GM12873 (cell line): ENCODE measurements around the gene THADA.

Source experiments
- CTCF ChIP-seq: IDR thresholded peaks from 2 replicates; pipeline ENCODE4 v1.5.1; 2012; ENCODE audit warnings: low read depth, mild to moderate bottlenecking, moderate library complexity, low read length, control low read depth; ENCODE audit not compliant: insufficient read depth; ENCODE audit errors: missing control alignments

THADA gene

DNA sequence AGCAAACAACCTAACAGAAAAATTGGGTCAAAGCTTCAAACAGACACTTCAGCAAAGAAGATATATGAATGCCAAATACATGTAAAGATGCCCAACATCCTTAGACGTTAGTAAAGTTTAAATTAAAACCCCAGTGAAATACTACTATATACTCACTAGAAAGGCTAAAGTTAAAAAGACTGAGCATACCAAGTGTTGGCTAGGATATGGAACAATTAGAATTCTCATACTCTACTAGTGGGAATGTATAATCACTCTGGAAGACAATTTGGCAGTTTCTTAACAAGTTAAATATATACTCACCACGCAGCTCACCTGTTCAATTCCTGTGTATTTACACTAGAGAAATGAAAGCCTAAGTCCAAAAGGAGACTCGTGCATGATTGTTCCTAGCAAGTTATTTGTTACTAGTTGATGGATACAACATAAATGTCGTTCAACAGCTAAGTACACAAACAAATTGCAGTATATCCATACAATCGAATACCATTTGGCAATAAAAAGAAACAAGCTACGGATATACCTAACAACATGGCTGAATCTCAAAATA, 185.7 kb downstream of the THADA start:
- TF ChIP-seq CTCF = no peak

- TF ChIP-seq CTCF = no peak
Observed at GRCh38 chr2:43408407-43409160, 187.3 kb downstream of the THADA start.

DNA sequence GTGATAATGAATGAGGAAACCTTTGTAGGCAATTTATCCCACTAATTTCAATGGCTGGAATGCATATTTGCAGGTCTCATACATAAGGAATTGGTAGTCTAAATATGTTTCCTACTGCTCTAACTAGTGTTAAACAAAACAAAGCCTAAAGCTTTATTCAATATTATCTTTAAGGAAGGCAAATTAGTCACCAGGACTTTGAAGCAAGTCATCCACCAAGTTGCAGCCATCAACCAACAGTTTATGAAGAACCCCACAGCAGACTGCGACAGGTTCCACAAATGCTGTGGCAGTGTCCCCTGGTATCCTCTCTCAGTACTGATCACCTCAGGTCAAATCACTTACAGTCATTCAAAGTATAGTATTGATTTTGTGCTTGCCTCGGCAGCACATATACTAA, 187.9 kb downstream of the THADA start:
- TF ChIP-seq CTCF = no peak

- TF ChIP-seq CTCF = no peak
Observed at GRCh38 chr2:43406651-43407279, 189.1 kb downstream of the THADA start.

DNA sequence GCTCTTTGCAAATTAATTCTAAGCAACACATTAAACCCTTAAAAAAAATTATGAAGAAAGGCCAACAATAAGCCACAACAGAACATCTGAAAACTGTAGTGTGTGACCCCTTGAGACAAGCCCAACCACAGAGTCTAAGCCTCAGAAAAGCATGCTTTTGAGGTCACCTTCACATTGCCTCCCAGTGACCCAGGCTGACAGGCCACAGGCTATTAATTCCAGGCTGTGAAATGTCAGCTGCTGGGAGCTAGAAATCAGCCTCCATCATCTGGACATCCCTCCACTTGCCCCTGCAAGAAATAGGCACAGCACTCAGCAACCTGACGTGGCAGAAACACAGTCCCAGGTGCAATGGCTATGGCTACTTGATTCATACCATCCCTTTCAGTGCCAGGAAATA, 190.0 kb downstream of the THADA start:
- no peak for TF ChIP-seq CTCF

DNA sequence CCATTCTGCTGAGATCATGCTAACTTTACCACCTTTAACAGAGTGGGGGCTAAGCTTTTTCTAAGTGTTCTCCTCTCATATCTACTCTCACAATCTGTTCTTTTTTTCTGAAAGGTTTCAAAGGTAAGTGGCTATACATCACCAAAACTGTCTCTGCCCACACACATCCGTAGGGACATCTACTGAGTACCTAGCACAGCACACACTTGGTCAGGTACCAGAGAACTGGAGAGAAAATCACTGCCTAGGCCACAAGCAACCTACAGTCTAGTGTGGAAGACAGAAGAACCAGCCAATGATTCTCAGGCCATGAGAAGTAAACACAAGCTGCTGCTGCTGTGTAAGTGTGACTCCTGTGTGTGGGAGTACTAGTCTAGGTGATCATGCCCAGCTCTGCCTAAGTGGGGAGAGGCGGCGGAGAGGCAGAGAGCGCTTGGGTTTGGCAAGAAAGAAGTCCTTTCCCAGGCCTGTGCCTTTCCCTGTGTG, 193.3 kb downstream of the THADA start:
- no peak for TF ChIP-seq CTCF

- TF ChIP-seq CTCF = no peak
Observed at GRCh38 chr2:43402002-43402401, 193.8 kb downstream of the THADA start.
